Right ventricle myocardium superior (tissue), 1 donor: ENCODE results near the gene TCF23. TPM values are rescaled to one million over a fixed set of nuclear protein-coding genes. Genes with fewer than 3 reads are reported as not detected.
"Not testable (repeated sequence)": the region's sequence is repeated elsewhere in the genome, so short reads cannot be mapped to it uniquely, and the experiment has no call there.

ENCODE experiments used
- ATAC-seq: fragments of 200-7000 bp; cut with Tn5 transposase; one replicate; pipeline ENCODE4 v1.9.1; 2020; ENCODE audit warnings: mild to moderate bottlenecking; ENCODE audit not compliant: poor library complexity
- DNase-seq: peaks from one replicate; pipeline ENCODE4 v3.0.0-alpha.2; 2020
- intact Hi-C: fragments of 100-400 bp; cut with DNase I; formaldehyde crosslinking; loops from one replicate; pipeline ENCODE4 v1.11.2; 2022
- total RNA-seq: library from RNA; stranded (reverse); fragmentation: NEBNext Ultra II Directional; extraction: Animal tissue kit (Norgen Biotek cat#: 25700); gene quantifications from one replicate; pipeline ENCODE4 v1.2.1, GENCODE V29; 2021
- donor health status: DM: no; HTN: yes; CAD: no; lungs with severe emphysema.

The TCF23 gene
- total RNA-seq, 1 donor from 2014 or later = not detected

- no peak for ATAC-seq
- no peak for DNase-seq
- intact Hi-C loops = no loop called here
Measured at GRCh38 chr2:27149570-27150405, 984 bp downstream of the TCF23 start.

GRCh38 chr2:27150639-27151230 is 1.9 kb downstream of the TCF23 start:
- DNase-seq (no peak), ATAC-seq (no peak)
- intact Hi-C loops = no loop called here

- ATAC-seq (no peak), DNase-seq (no peak)
- intact Hi-C loops = no loop called here
Measured at GRCh38 chr2:27152102-27152795, 3.4 kb downstream of the TCF23 start.

- intact Hi-C loops = no loop called here
- no peak for DNase-seq
- ATAC-seq = no peak
Measured at GRCh38 chr2:27152796-27153464, 4.1 kb downstream of the TCF23 start.

- intact Hi-C loops = no loop called here
- ATAC-seq (no peak), DNase-seq (no peak)
Measured at GRCh38 chr2:27154488-27154887, 5.7 kb downstream of the TCF23 start.

GRCh38 chr2:27155069-27155520 is 6.3 kb downstream of the TCF23 start:
- ATAC-seq = no peak

GRCh38 chr2:27158468-27158867 is 9.7 kb downstream of the TCF23 start:
- ATAC-seq (no peak), DNase-seq (no peak)
- intact Hi-C loops = no loop called here

More at GRCh38 chr2:27155069-27155520, 6.3 kb downstream of the TCF23 start:
- intact Hi-C loops = no loop called here
- DNase-seq = no peak

- intact Hi-C loops = no loop called here
- ATAC-seq (no peak), DNase-seq (no peak)
Measured at GRCh38 chr2:27159271-27159670, 10.5 kb downstream of the TCF23 start.

- intact Hi-C loops = no loop called here
- no peak for ATAC-seq
- no peak for DNase-seq
Measured at GRCh38 chr2:27160191-27160590, 11.4 kb downstream of the TCF23 start.

GRCh38 chr2:27162151-27163121 is 13.6 kb downstream of the TCF23 start:
- intact Hi-C loops = no loop called here
- DNase-seq = no peak

GRCh38 chr2:27164960-27165763 is 16.4 kb downstream of the TCF23 start:
- intact Hi-C loops = no loop called here
- DNase-seq = no peak
- ATAC-seq = no peak

More at GRCh38 chr2:27162151-27163121, 13.6 kb downstream of the TCF23 start:
- no peak for ATAC-seq

GRCh38 chr2:27170581-27171337 is 22.0 kb downstream of the TCF23 start:
- DNase-seq (no peak), ATAC-seq (peak; percentile 25)
- intact Hi-C loops = no loop called here

- ATAC-seq (no peak), DNase-seq (no peak)
- intact Hi-C loops = no loop called here
Measured at GRCh38 chr2:27171351-27171848, 22.6 kb downstream of the TCF23 start.

- no peak for DNase-seq
- no peak for ATAC-seq
- intact Hi-C loops = no loop called here
Measured at GRCh38 chr2:27174638-27175037, 25.8 kb downstream of the TCF23 start.

GRCh38 chr2:27175330-27175729 is 26.5 kb downstream of the TCF23 start:
- DNase-seq (no peak), ATAC-seq (no peak)
- intact Hi-C loops = no loop called here

GRCh38 chr2:27175781-27176180 is 27.0 kb downstream of the TCF23 start:
- DNase-seq, intact Hi-C loops: not testable (repeated sequence)

More at GRCh38 chr2:27175781-27176180, 27.0 kb downstream of the TCF23 start:
- not testable (repeated sequence) for ATAC-seq
